ENCODE measurements around the gene P2RY8.
"Not testable (repeated sequence)": the region's sequence is repeated elsewhere in the genome, so short reads cannot be mapped to it uniquely, and the experiment has no call there.

P2RY8 gene

DNA sequence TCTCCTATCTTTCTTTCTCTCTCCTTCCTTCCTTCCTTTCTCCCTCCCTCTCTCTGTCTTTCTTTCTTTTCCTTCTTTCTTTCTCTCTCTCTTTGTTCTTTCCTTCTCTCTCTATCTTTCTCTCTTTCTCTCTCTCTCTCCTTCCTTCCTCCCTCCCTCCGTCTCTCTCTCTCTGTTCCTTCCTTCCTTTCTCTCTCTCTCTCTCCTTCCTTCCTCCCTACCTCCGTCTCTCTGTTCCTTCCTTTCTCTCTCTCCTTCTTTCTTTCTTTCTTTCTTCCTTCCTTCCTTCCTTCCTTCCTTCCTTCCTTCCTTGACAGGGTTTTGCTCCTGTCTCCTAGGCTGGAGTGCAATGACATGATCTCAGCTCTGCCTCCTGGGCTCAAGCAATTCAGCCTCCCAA lies 24.2 kb upstream of the P2RY8 start:
- H3K4me2 ChIP-seq (ENCODE audit: low read length), result no peak overlapping the region
- H3K4me1 ChIP-seq (ENCODE audit: control insufficient read depth, low read depth, low read length), result no peaks in the 10 kb centered on the region
- H2BK15ac ChIP-seq (replicated peaks; ENCODE audit: low read depth), result no peak overlapping the region
- no peak for DNase-seq
- H3K79me1 ChIP-seq (ENCODE audit: low read length), result no peaks in the 10 kb centered on the region
- no peak overlapping the region for H3K9ac ChIP-seq (ENCODE audit: low read length)
- no peak overlapping the region for H2AK5ac ChIP-seq (ENCODE audit: low read length)
- no peaks in the 10 kb centered on the region for H3K79me2 ChIP-seq (ENCODE audit: control insufficient read depth, insufficient read depth, low read length)
- H2BK120ac ChIP-seq (ENCODE audit: low read depth, low read length), result no peak overlapping the region
- H3K36me3 ChIP-seq (ENCODE audit: control insufficient read depth, insufficient read depth, low read length), result no peaks in the 10 kb centered on the region
- H3K27me3 ChIP-seq (ENCODE audit: insufficient read depth, low read length, poor library complexity), result no peaks in the 10 kb centered on the region
- H3K4me3 ChIP-seq (ENCODE audit: low read length), result no peak overlapping the region
- WGBS (ENCODE audit: extremely low coverage, insufficient coverage, low lambda C conversion rate), result no CpG with 5 or more reads among the region's 2 CpGs
- H4K8ac ChIP-seq (ENCODE audit: low read depth, low read length), result no peak overlapping the region
- H4K5ac ChIP-seq (ENCODE audit: low read length), result no peak overlapping the region
- no peak overlapping the region for H3K27ac ChIP-seq (ENCODE audit: low read depth, low read length)
- H3K23ac ChIP-seq (ENCODE audit: low read length), result no peak overlapping the region
- no peak overlapping the region for H3K56ac ChIP-seq (ENCODE audit: low read length)
- H3K4ac ChIP-seq (ENCODE audit: low read depth, low read length), result no peak overlapping the region
- no peak overlapping the region for H2BK5ac ChIP-seq (ENCODE audit: low read length)
- no peak overlapping the region for H3K18ac ChIP-seq (ENCODE audit: low read length)

DNA sequence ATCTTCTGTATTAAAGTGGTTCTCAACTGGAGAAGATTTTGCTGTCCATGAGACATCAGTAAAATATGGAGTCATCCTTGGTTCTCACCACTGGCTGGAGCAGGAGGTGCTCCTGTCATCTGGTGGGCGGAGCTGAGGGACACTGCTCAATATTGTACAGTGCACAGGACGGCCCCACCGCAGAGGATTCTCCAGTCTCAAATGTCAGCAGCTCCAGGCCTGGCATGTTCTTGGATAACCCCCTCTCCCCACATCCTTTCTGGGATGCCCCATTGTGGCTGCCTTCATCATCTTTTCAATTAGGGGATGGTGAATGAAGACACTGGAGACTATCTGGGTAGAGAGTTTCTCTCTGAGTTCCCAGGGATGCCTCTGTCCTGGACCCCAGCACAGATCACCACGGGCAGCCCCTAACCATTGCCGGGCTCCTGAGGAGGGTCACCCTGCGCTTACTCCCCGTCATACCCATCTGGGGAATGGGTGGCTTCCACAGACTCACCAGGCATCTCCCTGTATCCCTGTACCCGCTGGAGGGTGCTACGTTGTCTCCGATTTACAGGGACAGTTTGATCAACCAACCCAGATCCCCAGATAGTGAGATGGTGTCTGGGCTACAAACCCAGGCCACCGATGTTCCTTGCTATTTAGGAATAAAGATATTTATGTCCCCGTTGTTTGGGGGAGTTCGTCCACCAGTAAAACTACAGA lies 21.9 kb upstream of the P2RY8 start:
- no peak overlapping the region for H2AK5ac ChIP-seq (ENCODE audit: low read length)
- no peak overlapping the region for H3K23ac ChIP-seq (ENCODE audit: low read length)
- H3K4ac ChIP-seq (ENCODE audit: low read depth, low read length), result no peak overlapping the region
- no peaks in the 10 kb centered on the region for H3K36me3 ChIP-seq (ENCODE audit: control insufficient read depth, insufficient read depth, low read length)
- no peaks in the 10 kb centered on the region for H3K79me1 ChIP-seq (ENCODE audit: low read length)
- H4K5ac ChIP-seq (ENCODE audit: low read length), result no peak overlapping the region
- H3K18ac ChIP-seq (ENCODE audit: low read length), result no peak overlapping the region
- H3K9ac ChIP-seq (ENCODE audit: low read length), result no peak overlapping the region
- H3K4me3 ChIP-seq (ENCODE audit: low read length), result no peak overlapping the region
- H2BK15ac ChIP-seq (replicated peaks; ENCODE audit: low read depth), result no peak overlapping the region
- no peaks in the 10 kb centered on the region for H3K79me2 ChIP-seq (ENCODE audit: control insufficient read depth, insufficient read depth, low read length)
- DNase-seq, result no peak
- no peak overlapping the region for H2BK120ac ChIP-seq (ENCODE audit: low read depth, low read length)
- WGBS (ENCODE audit: extremely low coverage, insufficient coverage, low lambda C conversion rate), result no CpG with 5 or more reads among the region's 13 CpGs
- no peaks in the 10 kb centered on the region for H3K4me1 ChIP-seq (ENCODE audit: control insufficient read depth, low read depth, low read length)
- H3K4me2 ChIP-seq (ENCODE audit: low read length), result no peak overlapping the region
- H3K27ac ChIP-seq (ENCODE audit: low read depth, low read length), result no peak overlapping the region
- no peak overlapping the region for H2BK5ac ChIP-seq (ENCODE audit: low read length)
- no peak overlapping the region for H4K8ac ChIP-seq (ENCODE audit: low read depth, low read length)
- no peak overlapping the region for H3K56ac ChIP-seq (ENCODE audit: low read length)
- no peaks in the 10 kb centered on the region for H3K27me3 ChIP-seq (ENCODE audit: insufficient read depth, low read length, poor library complexity)

GRCh38 chrX:1557442-1557841 lies 20.5 kb upstream of the P2RY8 start:
- not testable (repeated sequence) for H2BK5ac ChIP-seq (ENCODE audit: low read length); H2BK15ac ChIP-seq (replicated peaks; ENCODE audit: low read depth); H3K4me3 ChIP-seq (ENCODE audit: low read length); H3K9ac ChIP-seq (ENCODE audit: low read length); H3K79me1 ChIP-seq (ENCODE audit: low read length); H2AK5ac ChIP-seq (ENCODE audit: low read length); H3K27me3 ChIP-seq (ENCODE audit: insufficient read depth, low read length, poor library complexity); H3K79me2 ChIP-seq (ENCODE audit: control insufficient read depth, insufficient read depth, low read length); H2BK120ac ChIP-seq (ENCODE audit: low read depth, low read length); H3K18ac ChIP-seq (ENCODE audit: low read length); H4K5ac ChIP-seq (ENCODE audit: low read length); H4K8ac ChIP-seq (ENCODE audit: low read depth, low read length); H3K27ac ChIP-seq (ENCODE audit: low read depth, low read length); H3K4ac ChIP-seq (ENCODE audit: low read depth, low read length); H3K56ac ChIP-seq (ENCODE audit: low read length); H3K4me2 ChIP-seq (ENCODE audit: low read length); DNase-seq; H3K4me1 ChIP-seq (ENCODE audit: control insufficient read depth, low read depth, low read length); H3K36me3 ChIP-seq (ENCODE audit: control insufficient read depth, insufficient read depth, low read length); H3K23ac ChIP-seq (ENCODE audit: low read length)

DNA sequence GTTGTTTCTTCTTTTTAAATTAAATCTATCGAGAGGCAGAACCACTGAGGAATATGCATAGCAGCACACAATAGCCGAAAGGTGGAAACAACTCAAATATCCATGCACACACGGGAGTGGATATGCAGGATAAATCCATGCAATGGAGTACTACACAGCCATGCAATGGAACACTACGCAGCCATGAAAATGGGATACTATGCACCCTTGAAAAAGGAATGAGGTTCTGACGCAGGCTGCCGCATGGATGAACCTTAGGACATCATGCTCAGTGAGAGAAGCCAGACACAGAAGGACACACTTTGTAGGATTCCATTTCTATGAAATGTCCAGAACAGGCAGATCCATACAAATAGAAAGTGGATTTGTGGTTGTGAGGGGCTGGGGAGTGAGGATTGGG lies 18.4 kb upstream of the P2RY8 start:
- Histone ChIP-seq H2BK5ac (ENCODE audit: low read length) (no peak overlapping the region), H3K4me3 (ENCODE audit: low read length) (no peak overlapping the region), H2BK15ac (replicated peaks; ENCODE audit: low read depth) (no peak overlapping the region), H3K23ac (ENCODE audit: low read length) (no peak overlapping the region), H3K4me1 (ENCODE audit: control insufficient read depth, low read depth, low read length) (no peaks in the 10 kb centered on the region), H3K18ac (ENCODE audit: low read length) (no peak overlapping the region), H4K5ac (ENCODE audit: low read length) (no peak overlapping the region), H3K4ac (ENCODE audit: low read depth, low read length) (no peak overlapping the region), H2AK5ac (ENCODE audit: low read length) (no peak overlapping the region), H3K4me2 (ENCODE audit: low read length) (no peak overlapping the region), H3K27me3 (ENCODE audit: insufficient read depth, low read length, poor library complexity) (no peaks in the 10 kb centered on the region), H3K9ac (ENCODE audit: low read length) (no peak overlapping the region), H3K56ac (ENCODE audit: low read length) (no peak overlapping the region), H3K36me3 (ENCODE audit: control insufficient read depth, insufficient read depth, low read length) (no peaks in the 10 kb centered on the region), H4K8ac (ENCODE audit: low read depth, low read length) (no peak overlapping the region), H3K27ac (ENCODE audit: low read depth, low read length) (no peak overlapping the region), H2BK120ac (ENCODE audit: low read depth, low read length) (no peak overlapping the region), H3K79me1 (ENCODE audit: low read length) (no peaks in the 10 kb centered on the region), H3K79me2 (ENCODE audit: control insufficient read depth, insufficient read depth, low read length) (no peaks in the 10 kb centered on the region)
- WGBS (ENCODE audit: extremely low coverage, insufficient coverage, low lambda C conversion rate), result no CpG with 5 or more reads among the region's 6 CpGs
- DNase-seq, result no peak

DNA sequence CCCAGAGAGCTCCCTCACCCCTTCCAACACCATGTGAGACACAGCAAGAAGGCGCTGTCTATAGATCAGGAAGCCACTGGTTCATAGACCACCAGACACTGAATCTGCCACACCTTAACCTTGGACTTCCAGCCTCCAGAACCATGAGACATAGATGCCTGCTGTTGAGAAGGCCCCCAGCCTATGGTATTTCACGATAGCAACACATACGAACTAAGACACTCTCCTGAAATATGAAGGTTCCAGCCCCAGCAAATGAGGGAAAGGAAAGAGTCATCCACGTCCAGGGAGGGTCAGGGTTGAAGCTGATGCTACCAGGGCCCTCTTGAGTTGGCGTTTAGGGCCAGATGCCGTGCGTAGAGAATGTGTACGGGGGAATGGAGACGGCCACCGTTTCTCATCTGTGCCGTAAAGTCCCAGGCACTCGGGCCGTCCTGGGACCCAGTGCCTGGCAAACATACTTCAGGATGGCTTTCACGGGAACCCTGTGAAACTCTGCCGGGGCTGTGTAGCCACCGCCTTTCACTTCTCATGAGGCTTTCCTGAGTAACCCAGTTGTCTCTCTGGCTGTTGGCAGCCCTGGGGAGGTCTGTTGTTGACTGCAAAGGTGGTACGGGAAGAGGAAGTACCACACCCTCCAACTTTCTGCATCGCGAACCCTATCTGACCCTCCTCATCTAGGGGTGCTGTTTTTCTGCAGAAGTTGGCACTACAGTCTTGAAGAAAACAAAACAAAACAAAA lies 17.7 kb upstream of the P2RY8 start:
- Histone ChIP-seq H3K4ac (ENCODE audit: low read depth, low read length) (no peak overlapping the region), H3K4me2 (ENCODE audit: low read length) (no peak overlapping the region), H2AK5ac (ENCODE audit: low read length) (no peak overlapping the region), H3K56ac (ENCODE audit: low read length) (no peak overlapping the region), H3K23ac (ENCODE audit: low read length) (no peak overlapping the region), H3K4me1 (ENCODE audit: control insufficient read depth, low read depth, low read length) (no peaks in the 10 kb centered on the region), H3K9ac (ENCODE audit: low read length) (no peak overlapping the region), H4K8ac (ENCODE audit: low read depth, low read length) (no peak overlapping the region), H3K18ac (ENCODE audit: low read length) (no peak overlapping the region), H4K5ac (ENCODE audit: low read length) (no peak overlapping the region), H2BK120ac (ENCODE audit: low read depth, low read length) (no peak overlapping the region), H3K79me1 (ENCODE audit: low read length) (no peaks in the 10 kb centered on the region), H2BK5ac (ENCODE audit: low read length) (no peak overlapping the region), H3K27me3 (ENCODE audit: insufficient read depth, low read length, poor library complexity) (no peaks in the 10 kb centered on the region), H3K4me3 (ENCODE audit: low read length) (no peak overlapping the region), H2BK15ac (replicated peaks; ENCODE audit: low read depth) (no peak overlapping the region), H3K36me3 (ENCODE audit: control insufficient read depth, insufficient read depth, low read length) (no peaks in the 10 kb centered on the region), H3K79me2 (ENCODE audit: control insufficient read depth, insufficient read depth, low read length) (no peaks in the 10 kb centered on the region), H3K27ac (ENCODE audit: low read depth, low read length) (no peak overlapping the region)
- WGBS (ENCODE audit: extremely low coverage, insufficient coverage, low lambda C conversion rate), result no CpG with 5 or more reads among the region's 19 CpGs
- no peak for DNase-seq
